ENCODE results near the gene PRR23E. TPM values are rescaled to one million over a fixed set of nuclear protein-coding genes. Genes with fewer than 3 reads are reported as not detected.
A peak's percentile ranks its signal among the peaks of the same experiment; 100 is the strongest.

The PRR23E gene
- total RNA-seq, 6 experiments from 2014 or later = not detected

- WGBS (ENCODE audit: insufficient coverage, low coverage, low lambda C conversion rate, missing lambda C conversion rate) = 40% methylated on average over 1 of the region's 8 CpGs
- intact Hi-C loops (cut with DNase I) = no loop called here
- no peak overlapping the region for H3K27ac ChIP-seq
- H3K36me3 ChIP-seq = no peaks in the 10 kb centered on the region
- H3K4me3 ChIP-seq = no peak overlapping the region
- TF ChIP-seq CTCF (IDR thresholded peaks at IDR 0.05) (no peak), POLR2A (IDR thresholded peaks at IDR 0.05) (no peak)
- no peaks in the 10 kb centered on the region for H3K27me3 ChIP-seq
- no peaks in the 10 kb centered on the region for H3K4me1 ChIP-seq
- DNase-seq = no peak
- no peaks in the 10 kb centered on the region for H3K9me3 ChIP-seq
- peak in 1 of 4 donors; percentile 32 for ATAC-seq
Observed at GRCh38 chr3:127182848-127183714, 9.8 kb upstream of the PRR23E start.

- TF ChIP-seq POLR2A (IDR thresholded peaks at IDR 0.05) = no peak
- TF ChIP-seq CTCF (IDR thresholded peaks at IDR 0.05) = no peak
- intact Hi-C loops (cut with DNase I) = no loop called here
- Histone ChIP-seq H3K27me3 (no peaks in the 10 kb centered on the region), H3K27ac (no peak overlapping the region), H3K36me3 (no peaks in the 10 kb centered on the region), H3K9me3 (no peaks in the 10 kb centered on the region), H3K4me1 (no peaks in the 10 kb centered on the region), H3K4me3 (no peak overlapping the region)
- ATAC-seq = peak in 1 of 4 donors; percentile 35
- DNase-seq = no peak
- WGBS (ENCODE audit: insufficient coverage, low coverage, low lambda C conversion rate, missing lambda C conversion rate) = 68% methylated on average over 12 of the region's 23 CpGs
Observed at GRCh38 chr3:127183931-127184869, 8.7 kb upstream of the PRR23E start.

GRCh38 chr3:127184870-127185216, 8.1 kb upstream of the PRR23E start:
- Histone ChIP-seq H3K9me3 (no peaks in the 10 kb centered on the region), H3K27me3 (no peaks in the 10 kb centered on the region), H3K4me3 (no peak overlapping the region), H3K4me1 (no peaks in the 10 kb centered on the region), H3K36me3 (no peaks in the 10 kb centered on the region), H3K27ac (no peak overlapping the region)
- DNase-seq (no peak), ATAC-seq (no peak)
- intact Hi-C loops (cut with DNase I) = no loop called here
- 100% methylated on average over 1 of the region's 4 CpGs for WGBS (ENCODE audit: insufficient coverage, low coverage, low lambda C conversion rate, missing lambda C conversion rate)
- TF ChIP-seq POLR2A (IDR thresholded peaks at IDR 0.05) (no peak), CTCF (IDR thresholded peaks at IDR 0.05) (no peak)

- intact Hi-C loops (cut with DNase I) = no loop called here
- H3K27me3 ChIP-seq = no peaks in the 10 kb centered on the region
- WGBS (ENCODE audit: insufficient coverage, low coverage, low lambda C conversion rate, missing lambda C conversion rate) = 80% methylated on average over 3 of the region's 3 CpGs
- H3K27ac ChIP-seq = no peak overlapping the region
- H3K36me3 ChIP-seq = no peaks in the 10 kb centered on the region
- ATAC-seq (no peak), DNase-seq (no peak)
- TF ChIP-seq POLR2A (IDR thresholded peaks at IDR 0.05) (no peak), CTCF (IDR thresholded peaks at IDR 0.05) (no peak)
- no peaks in the 10 kb centered on the region for H3K9me3 ChIP-seq
- no peak overlapping the region for H3K4me3 ChIP-seq
- no peaks in the 10 kb centered on the region for H3K4me1 ChIP-seq
Observed at GRCh38 chr3:127185268-127185667, 7.7 kb upstream of the PRR23E start.
